Hair follicle dermal papilla cell (primary cell): ENCODE data around the gene CDK14. TPM values are rescaled to one million over a fixed set of nuclear protein-coding genes. Genes with fewer than 3 reads are reported as not detected.

Experiments
- total RNA-seq: library from RNA; depleted of rRNA; stranded (reverse); fragments of >200 nt; gene quantifications from 2 replicates; pipeline ENCODE4 v1.2.3, GENCODE V29; 2012

The CDK14 gene
- total RNA-seq: 35.3 and 45.1 TPM in 2 replicates

GRCh38 chr7:90595801-90596670, at the start of gene CDK14:
Gene CDK14, plus strand, starts transcription at chr7:90596321. Its CDS starts 307 bp downstream, at chr7:90596628.

Other genes starting within 250 kb of the CDK14 start
- 9.7 and 14.9 TPM in 2 replicates for gene GTPBP10, start 249.6 kb upstream of the CDK14 start, total RNA-seq
- gene CLDN12, start 192.9 kb upstream of the CDK14 start, total RNA-seq: 33.9 and 44.0 TPM in 2 replicates
- not detected in 2 replicates for gene PTTG1IP2, start 126.7 kb upstream of the CDK14 start, total RNA-seq